ENCODE data around the gene NEO1. TPM values are rescaled to one million over a fixed set of nuclear protein-coding genes. Genes with fewer than 3 reads are reported as not detected.

Gene NEO1
- total RNA-seq, 2 donors from 2014 or later: 108 to 130 TPM

DNA sequence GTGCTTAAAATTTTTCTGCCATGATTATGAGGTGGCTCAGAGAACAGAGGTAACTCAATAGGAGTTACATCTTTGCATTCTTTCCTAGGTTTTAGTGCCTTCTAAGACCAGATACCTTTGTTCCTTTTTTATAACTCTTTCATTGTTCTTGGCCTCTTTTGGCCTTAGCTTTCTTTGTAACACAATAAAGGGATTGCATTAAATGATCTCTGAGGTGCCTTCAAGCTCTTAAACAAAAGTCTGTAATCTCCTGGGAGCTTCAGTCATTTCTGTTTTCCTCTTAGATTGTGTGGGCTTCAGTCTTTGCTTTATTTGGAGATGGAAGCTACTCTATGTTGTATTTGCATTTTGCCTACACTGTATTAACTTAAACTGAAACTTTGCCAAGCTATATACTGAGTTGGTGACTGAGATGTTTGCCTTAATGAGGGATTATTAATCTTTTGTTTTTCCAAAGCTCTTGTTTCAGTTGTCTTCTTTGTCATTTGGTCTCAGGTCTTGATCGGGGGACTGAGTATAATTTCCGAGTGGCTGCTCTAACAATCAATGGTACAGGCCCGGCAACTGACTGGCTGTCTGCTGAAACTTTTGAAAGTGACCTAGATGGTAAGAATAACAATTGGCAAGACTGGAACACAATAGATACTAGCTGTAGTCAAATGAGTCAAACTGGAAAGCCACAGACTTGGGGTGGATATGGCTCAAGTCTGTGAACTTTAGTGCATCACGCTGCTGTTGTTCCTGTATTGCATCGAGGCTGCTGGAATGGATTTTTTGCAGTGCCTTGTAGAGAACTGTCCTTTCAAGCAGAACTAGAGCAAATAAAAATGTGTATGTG, 206.2 kb downstream of the NEO1 start:
- Histone ChIP-seq H3K9me3 (no peaks in the 10 kb centered on the region), H3K27me3 (no peaks in the 10 kb centered on the region), H3K9ac (ENCODE audit: low read depth in 2 of 2, low read length in 2 of 2) (no peak overlapping the region), H3K4me3 (no peak overlapping the region), H3K4me1 (no peaks in the 10 kb centered on the region), H3K36me3 (no peaks in the 10 kb centered on the region), H3K27ac (no peak overlapping the region)
- DNase-seq: no peak
- intact Hi-C loops (cut with DNase I): loop anchor here (10.0 kb wide), 1 partner anchor 114 kb away; no protein-coding TSS in a partner anchor
- TF ChIP-seq, protein P1, sequence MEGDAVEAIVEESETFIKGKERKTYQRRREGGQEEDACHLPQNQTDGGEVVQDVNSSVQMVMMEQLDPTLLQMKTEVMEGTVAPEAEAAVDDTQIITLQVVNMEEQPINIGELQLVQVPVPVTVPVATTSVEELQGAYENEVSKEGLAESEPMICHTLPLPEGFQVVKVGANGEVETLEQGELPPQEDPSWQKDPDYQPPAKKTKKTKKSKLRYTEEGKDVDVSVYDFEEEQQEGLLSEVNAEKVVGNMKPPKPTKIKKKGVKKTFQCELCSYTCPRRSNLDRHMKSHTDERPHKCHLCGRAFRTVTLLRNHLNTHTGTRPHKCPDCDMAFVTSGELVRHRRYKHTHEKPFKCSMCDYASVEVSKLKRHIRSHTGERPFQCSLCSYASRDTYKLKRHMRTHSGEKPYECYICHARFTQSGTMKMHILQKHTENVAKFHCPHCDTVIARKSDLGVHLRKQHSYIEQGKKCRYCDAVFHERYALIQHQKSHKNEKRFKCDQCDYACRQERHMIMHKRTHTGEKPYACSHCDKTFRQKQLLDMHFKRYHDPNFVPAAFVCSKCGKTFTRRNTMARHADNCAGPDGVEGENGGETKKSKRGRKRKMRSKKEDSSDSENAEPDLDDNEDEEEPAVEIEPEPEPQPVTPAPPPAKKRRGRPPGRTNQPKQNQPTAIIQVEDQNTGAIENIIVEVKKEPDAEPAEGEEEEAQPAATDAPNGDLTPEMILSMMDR (IDR thresholded peaks at IDR 0.05): no peak

DNA sequence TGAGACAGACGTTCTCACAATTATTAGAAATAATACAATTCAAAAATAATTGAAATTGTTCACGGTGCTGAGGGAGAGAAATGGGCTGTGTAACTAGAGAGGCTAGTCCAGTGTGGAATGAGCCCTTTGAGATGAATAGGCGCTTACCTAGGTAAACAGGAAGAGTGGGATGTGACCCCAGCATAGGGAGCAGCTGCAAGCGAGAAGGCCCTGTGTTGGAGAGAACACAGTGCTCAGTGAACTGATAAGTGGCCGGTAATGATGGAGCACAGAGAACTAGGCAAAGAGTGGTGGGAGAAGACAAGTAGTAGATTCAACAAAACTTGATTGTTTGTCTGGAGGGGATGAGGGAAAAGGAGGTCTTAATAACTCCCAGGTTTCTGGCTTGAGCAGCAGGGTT, 212.6 kb downstream of the NEO1 start:
- no peaks in the 10 kb centered on the region for H3K9me3 ChIP-seq
- H3K36me3 ChIP-seq: no peaks in the 10 kb centered on the region
- no peak for DNase-seq
- no peaks in the 10 kb centered on the region for H3K4me1 ChIP-seq
- TF ChIP-seq, protein P1 (IDR thresholded peaks at IDR 0.05): no peak
- intact Hi-C loops (cut with DNase I): no loop called here
- no peak overlapping the region for H3K4me3 ChIP-seq
- no peak overlapping the region for H3K27ac ChIP-seq
- no peak overlapping the region for H3K9ac ChIP-seq (ENCODE audit: low read depth in 2 of 2, low read length in 2 of 2)
- no peaks in the 10 kb centered on the region for H3K27me3 ChIP-seq

DNA sequence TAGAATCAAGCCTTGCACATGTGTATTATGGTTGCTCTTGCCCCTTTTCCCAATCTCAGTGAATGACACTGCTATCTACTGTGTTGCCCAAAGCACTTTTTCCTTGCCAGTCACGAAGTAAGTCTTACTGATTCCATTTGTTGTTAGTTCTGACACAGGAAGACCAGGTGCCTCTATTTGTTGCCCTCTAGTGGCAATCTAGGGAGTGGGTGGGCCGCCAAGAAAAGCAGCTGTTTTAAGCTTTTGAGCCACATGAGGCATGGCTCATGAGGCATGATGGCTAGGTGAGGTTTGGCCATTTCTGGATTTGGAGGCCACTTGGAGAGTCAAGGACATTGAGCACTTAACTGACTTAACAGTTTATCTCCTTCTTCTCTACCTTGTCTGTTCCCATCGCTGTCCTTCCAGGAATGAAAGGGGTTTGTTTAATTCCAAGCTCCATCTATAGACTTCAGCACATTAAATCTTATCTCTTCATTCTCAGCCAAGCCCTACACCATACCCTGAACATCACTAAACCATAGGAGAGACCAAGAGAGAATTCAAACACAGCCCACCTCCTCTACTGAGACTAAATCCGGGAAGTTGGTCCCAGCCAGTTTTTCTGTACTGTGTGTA, 213.4 kb downstream of the NEO1 start:
- Histone ChIP-seq H3K9me3 (no peaks in the 10 kb centered on the region), H3K36me3 (no peaks in the 10 kb centered on the region), H3K4me1 (no peaks in the 10 kb centered on the region), H3K9ac (ENCODE audit: low read depth in 2 of 2, low read length in 2 of 2) (no peak overlapping the region), H3K27me3 (no peaks in the 10 kb centered on the region), H3K27ac (no peak overlapping the region), H3K4me3 (no peak overlapping the region)
- DNase-seq: peak; percentile 44
- TF ChIP-seq, protein P1 (IDR thresholded peaks at IDR 0.05): peak; percentile 45
- intact Hi-C loops (cut with DNase I): no loop called here

DNA sequence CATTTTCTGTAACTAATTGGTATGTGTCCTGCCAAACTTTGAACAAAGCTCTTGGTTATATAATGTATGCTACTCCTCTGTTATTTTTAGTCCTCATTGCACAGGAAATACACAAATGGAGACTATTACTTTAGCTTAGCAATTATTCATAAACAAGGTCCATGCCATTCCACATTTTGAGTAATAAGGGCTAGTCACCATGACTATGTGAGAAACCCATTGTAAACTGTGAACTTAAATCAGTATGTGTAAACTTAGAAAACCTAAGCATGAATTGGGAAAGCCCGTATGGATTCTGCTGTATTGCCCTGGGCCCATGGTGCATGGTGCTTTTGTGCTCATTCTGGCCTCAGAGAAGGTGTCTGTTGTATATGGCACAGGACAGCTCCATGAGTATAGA, 216.2 kb downstream of the NEO1 start:
- Histone ChIP-seq H3K4me3 (no peak overlapping the region), H3K4me1 (no peaks in the 10 kb centered on the region), H3K27me3 (no peaks in the 10 kb centered on the region), H3K9ac (ENCODE audit: low read depth in 2 of 2, low read length in 2 of 2) (no peak overlapping the region), H3K27ac (no peak overlapping the region), H3K36me3 (no peaks in the 10 kb centered on the region), H3K9me3 (no peaks in the 10 kb centered on the region)
- intact Hi-C loops (cut with DNase I): no loop called here
- TF ChIP-seq, protein P1 (IDR thresholded peaks at IDR 0.05): no peak
- no peak for DNase-seq

DNA sequence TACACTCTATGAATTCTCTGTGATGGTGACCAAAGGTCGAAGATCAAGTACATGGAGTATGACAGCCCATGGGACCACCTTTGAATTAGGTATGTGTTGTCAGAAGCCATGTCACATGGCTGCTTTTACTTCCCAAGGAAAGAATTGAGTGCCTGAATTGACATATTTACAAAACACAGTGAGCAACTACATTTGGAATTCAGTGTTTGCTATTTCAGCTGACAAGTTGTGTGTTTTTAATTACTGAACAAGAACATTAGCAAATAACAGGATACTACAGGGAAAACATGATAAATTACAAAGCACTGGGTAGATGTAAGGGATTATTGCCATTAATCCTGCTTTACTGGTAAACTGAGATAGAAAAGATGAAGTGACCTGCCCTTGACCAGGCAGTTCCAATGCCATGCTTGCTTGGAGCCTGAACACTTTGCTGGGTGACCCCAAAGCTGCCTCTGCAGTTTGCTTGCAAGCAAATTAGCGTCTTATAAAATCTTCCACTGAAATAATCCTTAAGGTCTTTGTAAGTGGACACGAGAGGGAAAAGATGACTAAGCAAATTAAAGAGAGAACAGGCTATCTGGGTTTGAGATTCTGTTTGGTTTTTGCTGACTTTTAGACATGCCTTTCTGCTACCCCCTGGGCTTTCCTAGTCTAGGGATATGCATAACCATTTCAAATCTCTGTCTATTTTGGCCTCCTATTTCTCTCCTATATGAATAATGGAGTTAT, 218.3 kb downstream of the NEO1 start:
- no peak overlapping the region for H3K27ac ChIP-seq
- H3K36me3 ChIP-seq: no peaks in the 10 kb centered on the region
- no peaks in the 10 kb centered on the region for H3K9me3 ChIP-seq
- no peaks in the 10 kb centered on the region for H3K4me1 ChIP-seq
- TF ChIP-seq, protein P1 (IDR thresholded peaks at IDR 0.05): no peak
- intact Hi-C loops (cut with DNase I): loop anchor here (10.0 kb wide), 2 partner anchors 496 to 546 kb away; no protein-coding TSS in a partner anchor
- no peaks in the 10 kb centered on the region for H3K27me3 ChIP-seq
- no peak overlapping the region for H3K4me3 ChIP-seq
- no peak overlapping the region for H3K9ac ChIP-seq (ENCODE audit: low read depth in 2 of 2, low read length in 2 of 2)
- no peak for DNase-seq

Data from colonic mucosa (tissue), 4 donors.